KMS-11 (cell line): ENCODE data around the gene GSTP1.

ENCODE experiments used
- H2AFZ ChIP-seq: fragments of 200-600 bp; sonication (generic); 2 replicates; pipeline ENCODE4 v1.6.1; 2016; ENCODE audit warnings: antibody characterized with exemption, mixed run types, low read depth
- H3K27ac ChIP-seq: fragments of 200-600 bp; sonication (generic); 2 replicates; pipeline ENCODE4 v1.6.1; 2016; ENCODE audit warnings: mild to moderate bottlenecking, mixed run types
- H3K27me3 ChIP-seq: fragments of 200-600 bp; sonication (generic); 2 replicates; pipeline ENCODE4 v1.6.1; 2017; ENCODE audit warnings: mild to moderate bottlenecking, low read depth, mixed run types, moderate library complexity; ENCODE audit not compliant: insufficient read depth
- H3K36me3 ChIP-seq: fragments of 200-600 bp; sonication (generic); 2 replicates; pipeline ENCODE4 v1.6.1; 2017; ENCODE audit warnings: mild to moderate bottlenecking, mixed run types; ENCODE audit not compliant: insufficient read depth
- H3K4me1 ChIP-seq: fragments of 200-600 bp; sonication (generic); 2 replicates; pipeline ENCODE4 v1.6.1; 2016; ENCODE audit warnings: mild to moderate bottlenecking, low read depth, mixed run types; ENCODE audit not compliant: poor library complexity, severe bottlenecking
- H3K4me2 ChIP-seq: fragments of 200-600 bp; sonication (generic); 2 replicates; pipeline ENCODE4 v1.7.0; 2016; ENCODE audit warnings: mild to moderate bottlenecking, mixed run types
- H3K4me3 ChIP-seq: fragments of 200-600 bp; sonication (generic); IDR thresholded peaks from 2 replicates; pipeline ENCODE4 v1.6.1; 2017; ENCODE audit warnings: low read depth, low read length, mixed read lengths; ENCODE audit not compliant: insufficient read depth
- H3K79me2 ChIP-seq: fragments of 200-600 bp; sonication (generic); 2 replicates; pipeline ENCODE4 v1.6.1; 2016; ENCODE audit warnings: low read depth, mixed run types; ENCODE audit not compliant: insufficient read depth
- H3K9ac ChIP-seq: fragments of 200-600 bp; sonication (generic); 2 replicates; pipeline ENCODE4 v1.6.1; 2016; ENCODE audit warnings: mild to moderate bottlenecking, mixed run types
- H4K20me1 ChIP-seq: fragments of 200-600 bp; sonication (generic); 2 replicates; pipeline ENCODE4 v1.6.1; 2016; ENCODE audit warnings: mild to moderate bottlenecking, mixed run types; ENCODE audit not compliant: insufficient read depth
- TF ChIP-seq, protein P1 (sequence below): fragments of 200-600 bp; sonication (generic); conservative IDR thresholded peaks from 2 replicates; pipeline ENCODE4 v1.6.1; 2017; ENCODE audit warnings: low read depth, mild to moderate bottlenecking, antibody characterized with exemption, low read length, moderate library complexity, mixed read lengths

GSTP1 gene

DNA sequence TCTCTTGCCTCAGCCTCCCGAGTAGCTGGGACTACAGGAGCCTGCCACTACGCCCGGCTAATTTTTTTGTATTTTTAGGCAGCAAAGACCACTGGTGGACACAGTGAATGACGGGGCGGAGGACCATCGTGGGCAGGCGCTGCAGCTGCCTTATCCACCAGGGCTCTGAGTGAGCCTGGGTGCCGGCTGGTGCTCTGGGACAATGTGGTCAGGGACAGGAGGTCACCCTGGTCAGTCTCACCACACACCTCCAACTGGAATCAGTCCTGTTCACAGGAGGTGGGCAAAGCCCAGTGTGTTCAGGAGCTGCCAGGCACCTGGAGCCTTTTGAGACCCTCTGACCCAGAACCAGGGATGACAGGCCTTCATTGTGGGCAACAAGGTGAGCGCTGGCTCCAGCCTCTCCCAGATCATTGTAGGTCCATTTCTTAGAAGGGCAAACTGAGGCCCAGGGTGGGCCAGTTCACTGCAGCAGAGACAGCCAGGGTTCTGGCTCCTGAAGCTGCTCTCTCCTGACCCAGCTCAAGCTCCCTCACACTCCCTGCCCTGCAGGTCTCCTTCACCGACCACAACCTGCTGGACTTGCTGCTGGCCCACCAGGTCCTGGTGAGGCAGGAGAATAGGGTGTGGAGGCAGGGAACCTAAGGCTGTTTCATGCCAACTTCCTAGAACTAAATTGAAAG lies 44.6 kb upstream of the GSTP1 start:
- no peak overlapping the region for H3K27ac ChIP-seq
- H4K20me1 ChIP-seq, result no peaks in the 10 kb centered on the region
- H3K36me3 ChIP-seq, result no peaks in the 10 kb centered on the region
- no peak overlapping the region for H2AFZ ChIP-seq
- H3K27me3 ChIP-seq, result no peaks in the 10 kb centered on the region
- H3K9ac ChIP-seq, result no peak overlapping the region
- H3K4me2 ChIP-seq, result no peak overlapping the region
- no peaks in the 10 kb centered on the region for H3K79me2 ChIP-seq
- no peaks in the 10 kb centered on the region for H3K4me1 ChIP-seq
- H3K4me3 ChIP-seq, result no peak overlapping the region
- TF ChIP-seq, protein P1, sequence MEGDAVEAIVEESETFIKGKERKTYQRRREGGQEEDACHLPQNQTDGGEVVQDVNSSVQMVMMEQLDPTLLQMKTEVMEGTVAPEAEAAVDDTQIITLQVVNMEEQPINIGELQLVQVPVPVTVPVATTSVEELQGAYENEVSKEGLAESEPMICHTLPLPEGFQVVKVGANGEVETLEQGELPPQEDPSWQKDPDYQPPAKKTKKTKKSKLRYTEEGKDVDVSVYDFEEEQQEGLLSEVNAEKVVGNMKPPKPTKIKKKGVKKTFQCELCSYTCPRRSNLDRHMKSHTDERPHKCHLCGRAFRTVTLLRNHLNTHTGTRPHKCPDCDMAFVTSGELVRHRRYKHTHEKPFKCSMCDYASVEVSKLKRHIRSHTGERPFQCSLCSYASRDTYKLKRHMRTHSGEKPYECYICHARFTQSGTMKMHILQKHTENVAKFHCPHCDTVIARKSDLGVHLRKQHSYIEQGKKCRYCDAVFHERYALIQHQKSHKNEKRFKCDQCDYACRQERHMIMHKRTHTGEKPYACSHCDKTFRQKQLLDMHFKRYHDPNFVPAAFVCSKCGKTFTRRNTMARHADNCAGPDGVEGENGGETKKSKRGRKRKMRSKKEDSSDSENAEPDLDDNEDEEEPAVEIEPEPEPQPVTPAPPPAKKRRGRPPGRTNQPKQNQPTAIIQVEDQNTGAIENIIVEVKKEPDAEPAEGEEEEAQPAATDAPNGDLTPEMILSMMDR, result no peak

DNA sequence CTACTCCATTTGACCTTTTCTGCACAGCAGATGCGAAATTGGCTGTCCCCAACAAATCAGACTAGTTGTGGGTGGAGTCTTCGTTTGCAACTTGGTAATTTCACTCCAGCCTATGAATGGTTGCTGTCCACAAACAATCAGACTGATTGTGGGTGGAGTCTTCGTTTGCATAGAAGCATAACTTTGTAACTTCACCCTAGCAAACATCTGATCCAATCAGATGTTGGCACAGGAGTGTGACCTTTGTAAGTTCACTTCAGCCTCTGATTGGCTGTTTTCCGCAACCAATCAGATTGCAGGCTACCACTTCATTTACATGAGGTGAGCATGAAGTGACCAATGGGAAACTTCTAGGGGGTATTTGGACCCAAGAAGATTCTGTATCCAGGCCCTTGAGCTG lies 44.1 kb upstream of the GSTP1 start:
- Histone ChIP-seq H2AFZ (no peak overlapping the region), H3K4me3 (no peak overlapping the region), H3K4me2 (no peak overlapping the region), H3K4me1 (no peaks in the 10 kb centered on the region), H3K27me3 (no peaks in the 10 kb centered on the region), H3K79me2 (no peaks in the 10 kb centered on the region), H3K36me3 (no peaks in the 10 kb centered on the region), H4K20me1 (no peaks in the 10 kb centered on the region), H3K27ac (no peak overlapping the region), H3K9ac (no peak overlapping the region)
- TF ChIP-seq, protein P1, result no peak

DNA sequence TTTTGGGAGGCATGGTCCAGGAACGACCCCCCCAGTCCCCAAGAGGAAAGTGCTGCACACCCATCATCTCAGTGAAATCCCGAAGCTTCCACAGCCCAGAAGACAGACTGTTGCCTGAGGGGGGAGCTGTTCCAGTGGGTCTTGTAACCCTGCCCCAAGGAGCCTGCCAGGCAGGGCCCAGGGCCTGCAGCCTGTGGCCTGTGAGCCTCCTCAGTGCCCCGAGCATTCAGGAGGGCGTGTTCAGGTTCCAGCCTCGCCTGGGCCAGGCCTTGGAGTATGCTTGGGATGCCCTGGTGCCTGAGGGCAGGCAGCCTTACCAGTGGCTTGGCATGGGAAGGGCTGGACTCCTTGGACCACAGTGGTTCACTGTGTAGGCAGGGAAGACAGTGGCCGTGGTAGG lies 42.4 kb upstream of the GSTP1 start:
- Histone ChIP-seq H3K79me2 (no peaks in the 10 kb centered on the region), H3K4me2 (no peak overlapping the region), H3K9ac (no peak overlapping the region), H3K27me3 (no peaks in the 10 kb centered on the region), H3K4me3 (no peak overlapping the region), H3K27ac (no peak overlapping the region), H3K4me1 (no peaks in the 10 kb centered on the region), H2AFZ (no peak overlapping the region), H3K36me3 (no peaks in the 10 kb centered on the region), H4K20me1 (no peaks in the 10 kb centered on the region)
- TF ChIP-seq, protein P1, result no peak

DNA sequence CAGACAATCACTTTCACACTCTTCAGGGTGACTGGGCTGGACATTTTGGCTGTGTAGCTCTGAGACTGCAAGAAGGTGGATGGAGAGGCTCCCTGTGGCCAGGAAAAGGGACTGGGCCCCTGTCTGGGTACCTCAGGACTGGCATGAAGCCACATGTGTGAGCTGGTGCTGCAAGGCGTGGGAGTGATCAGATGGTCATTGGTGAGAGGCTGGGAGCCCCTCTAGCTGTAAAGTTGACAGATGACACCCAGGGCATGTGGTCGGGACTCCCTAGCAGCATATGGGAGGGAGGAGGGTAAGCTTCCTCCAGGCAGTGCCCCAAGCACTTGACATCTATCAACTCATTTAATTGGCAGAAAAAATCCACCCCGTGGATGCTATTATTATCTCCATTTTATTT lies 41.4 kb upstream of the GSTP1 start:
- H3K36me3 ChIP-seq, result no peaks in the 10 kb centered on the region
- no peaks in the 10 kb centered on the region for H4K20me1 ChIP-seq
- H3K4me2 ChIP-seq, result no peak overlapping the region
- H3K4me3 ChIP-seq, result no peak overlapping the region
- H3K4me1 ChIP-seq, result no peaks in the 10 kb centered on the region
- TF ChIP-seq, protein P1, result no peak
- H3K27me3 ChIP-seq, result no peaks in the 10 kb centered on the region
- H3K79me2 ChIP-seq, result no peaks in the 10 kb centered on the region
- no peak overlapping the region for H3K27ac ChIP-seq
- H3K9ac ChIP-seq, result no peak overlapping the region
- no peak overlapping the region for H2AFZ ChIP-seq
